ENCODE data around the gene NRG3.

DNA sequence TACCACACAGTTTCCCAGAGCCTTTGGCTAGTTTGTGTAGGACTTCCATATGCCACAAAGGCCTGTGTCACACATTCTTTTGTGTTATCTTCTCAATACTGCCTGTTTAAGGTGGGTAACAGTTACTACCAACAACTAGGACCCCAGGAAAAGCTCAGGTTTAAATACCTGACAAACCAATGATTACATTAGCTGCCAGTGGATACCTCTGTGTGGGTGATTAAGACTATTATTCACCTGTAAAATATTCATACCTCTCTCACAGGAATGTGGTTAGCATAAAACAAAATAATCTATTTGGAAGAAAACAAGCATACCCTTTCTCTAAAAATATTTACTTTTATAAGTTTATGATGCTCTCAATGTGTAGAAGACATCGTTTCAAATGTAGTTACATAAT lies 1007.7 kb downstream of the NRG3 start:
- TF ChIP-seq, protein P1, sequence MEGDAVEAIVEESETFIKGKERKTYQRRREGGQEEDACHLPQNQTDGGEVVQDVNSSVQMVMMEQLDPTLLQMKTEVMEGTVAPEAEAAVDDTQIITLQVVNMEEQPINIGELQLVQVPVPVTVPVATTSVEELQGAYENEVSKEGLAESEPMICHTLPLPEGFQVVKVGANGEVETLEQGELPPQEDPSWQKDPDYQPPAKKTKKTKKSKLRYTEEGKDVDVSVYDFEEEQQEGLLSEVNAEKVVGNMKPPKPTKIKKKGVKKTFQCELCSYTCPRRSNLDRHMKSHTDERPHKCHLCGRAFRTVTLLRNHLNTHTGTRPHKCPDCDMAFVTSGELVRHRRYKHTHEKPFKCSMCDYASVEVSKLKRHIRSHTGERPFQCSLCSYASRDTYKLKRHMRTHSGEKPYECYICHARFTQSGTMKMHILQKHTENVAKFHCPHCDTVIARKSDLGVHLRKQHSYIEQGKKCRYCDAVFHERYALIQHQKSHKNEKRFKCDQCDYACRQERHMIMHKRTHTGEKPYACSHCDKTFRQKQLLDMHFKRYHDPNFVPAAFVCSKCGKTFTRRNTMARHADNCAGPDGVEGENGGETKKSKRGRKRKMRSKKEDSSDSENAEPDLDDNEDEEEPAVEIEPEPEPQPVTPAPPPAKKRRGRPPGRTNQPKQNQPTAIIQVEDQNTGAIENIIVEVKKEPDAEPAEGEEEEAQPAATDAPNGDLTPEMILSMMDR (conservative IDR thresholded peaks at IDR 0.05; ENCODE audit: low read depth, low read length), result no peak
- TF ChIP-seq BHLHE40 (IDR thresholded peaks at IDR 0.05; ENCODE audit: low read depth, low read length) (no peak), POLR2A (IDR thresholded peaks at IDR 0.05; ENCODE audit: low read depth, low read length) (no peak), RFX5 (IDR thresholded peaks at IDR 0.05; ENCODE audit: low read depth, low read length) (no peak), SMC3 (IDR thresholded peaks at IDR 0.05; ENCODE audit: low read depth, low read length) (no peak)
- TF ChIP-seq, protein P2, sequence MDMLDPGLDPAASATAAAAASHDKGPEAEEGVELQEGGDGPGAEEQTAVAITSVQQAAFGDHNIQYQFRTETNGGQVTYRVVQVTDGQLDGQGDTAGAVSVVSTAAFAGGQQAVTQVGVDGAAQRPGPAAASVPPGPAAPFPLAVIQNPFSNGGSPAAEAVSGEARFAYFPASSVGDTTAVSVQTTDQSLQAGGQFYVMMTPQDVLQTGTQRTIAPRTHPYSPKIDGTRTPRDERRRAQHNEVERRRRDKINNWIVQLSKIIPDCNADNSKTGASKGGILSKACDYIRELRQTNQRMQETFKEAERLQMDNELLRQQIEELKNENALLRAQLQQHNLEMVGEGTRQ (IDR thresholded peaks at IDR 0.05; ENCODE audit: low read depth, low read length), result no peak

Data from IMR-90 (cell line).